ENCODE measurements around the gene CENPP.

- TF ChIP-seq POLR2A (IDR thresholded peaks at IDR 0.05; ENCODE audit: low read depth, low read length), result no peak
- no peak for TF ChIP-seq SPI1 (IDR thresholded peaks at IDR 0.05; ENCODE audit: low read depth, low read length)
- TF ChIP-seq POLR2AphosphoS5 (IDR thresholded peaks at IDR 0.05; ENCODE audit: low read depth, low read length), result no peak
- TF ChIP-seq TAF1 (IDR thresholded peaks at IDR 0.05; ENCODE audit: low read depth, low read length), result no peak
These were observed 173.9 kb downstream of the CENPP start for GRCh38 chr9:92499701-92500100.
